Fibroblast of skin of left biceps (primary cell): ENCODE data around the gene USP10.
"Not testable (repeated sequence)": the region's sequence is repeated elsewhere in the genome, so short reads cannot be mapped to it uniquely, and the experiment has no call there.

Experiments used
- DNase-seq, 2 experiments: peaks; one replicate each; pipeline ENCODE4 v3.0.0-alpha.2; 2013; ENCODE audit warnings: low read depth in 2 of 2

USP10 gene

GRCh38 chr16:84728853-84729424 is 29.1 kb downstream of the USP10 start:
- DNase-seq = no peak

GRCh38 chr16:84729716-84730320 is 30.0 kb downstream of the USP10 start:
- no peak for DNase-seq

GRCh38 chr16:84730406-84731106 is 30.8 kb downstream of the USP10 start:
- peak; percentile 71 to 73 for DNase-seq

GRCh38 chr16:84732332-84732673 is 32.5 kb downstream of the USP10 start:
- DNase-seq = not testable (repeated sequence)

GRCh38 chr16:84732674-84733352 is 33.0 kb downstream of the USP10 start:
- DNase-seq = no peak

- no peak for DNase-seq
Measured at GRCh38 chr16:84735849-84736586, 36.2 kb downstream of the USP10 start.

GRCh38 chr16:84737192-84738011 is 37.6 kb downstream of the USP10 start:
- DNase-seq = no peak

- DNase-seq = no peak
Measured at GRCh38 chr16:84738255-84739038, 38.6 kb downstream of the USP10 start.

GRCh38 chr16:84739349-84740124 is 39.7 kb downstream of the USP10 start:
- DNase-seq = peak in 1 of 2 experiments; percentile 24

- no peak for DNase-seq
Measured at GRCh38 chr16:84740596-84741116, 40.9 kb downstream of the USP10 start.

GRCh38 chr16:84741340-84741830 is 41.6 kb downstream of the USP10 start:
- DNase-seq = no peak

GRCh38 chr16:84742641-84743092 is 42.9 kb downstream of the USP10 start:
- DNase-seq = no peak

GRCh38 chr16:84746231-84746630 is 46.4 kb downstream of the USP10 start:
- no peak for DNase-seq

GRCh38 chr16:84746875-84747274 is 47.1 kb downstream of the USP10 start:
- no peak for DNase-seq

- DNase-seq = not testable (repeated sequence)
Measured at GRCh38 chr16:84748247-84748646, 48.4 kb downstream of the USP10 start.

GRCh38 chr16:84749072-84749471 is 49.3 kb downstream of the USP10 start:
- no peak for DNase-seq

GRCh38 chr16:84749815-84750214 is 50.0 kb downstream of the USP10 start:
- DNase-seq = no peak

GRCh38 chr16:84750575-84750974 is 50.8 kb downstream of the USP10 start:
- DNase-seq = no peak

GRCh38 chr16:84751241-84751640 is 51.4 kb downstream of the USP10 start:
- DNase-seq = no peak
